ENCODE results near the gene SSH3.

GRCh38 chr11:67317205-67317887 lies 14.0 kb downstream of the SSH3 start:
- TF ChIP-seq YY1 (IDR thresholded peaks at IDR 0.05; ENCODE audit: low read depth): peak; percentile 11; the same call in 1 of the 2 replicates
- TF ChIP-seq TAF1 (IDR thresholded peaks at IDR 0.05; ENCODE audit: low read depth): peak; percentile 77
- TF ChIP-seq EP300 (IDR thresholded peaks at IDR 0.05; ENCODE audit: borderline replicate concordance): no peak
- TF ChIP-seq EGR1 (IDR thresholded peaks at IDR 0.05): no peak
- TF ChIP-seq MAX (IDR thresholded peaks at IDR 0.05): peak; percentile 53
- no peak for TF ChIP-seq CREB1 (IDR thresholded peaks at IDR 0.05; ENCODE audit: low read depth)
- TF ChIP-seq RAD21 (IDR thresholded peaks at IDR 0.05; ENCODE audit: low read depth): peak; percentile 94
- no peak for TF ChIP-seq TEAD4 (IDR thresholded peaks at IDR 0.05)
- no peak; the same call in 1 of the 2 replicates for TF ChIP-seq USF1 (IDR thresholded peaks at IDR 0.05)
- no peak for TF ChIP-seq TCF12 (IDR thresholded peaks at IDR 0.05; ENCODE audit: low read depth)
- TF ChIP-seq ZBTB7A (IDR thresholded peaks at IDR 0.05; ENCODE audit: low read depth): no peak; the same call in 1 of the 2 replicates
- TF ChIP-seq CEBPB (IDR thresholded peaks at IDR 0.05): no peak
- TF ChIP-seq REST (IDR thresholded peaks at IDR 0.05; ENCODE audit: low read depth): no peak
